CD4-positive, CD25-positive, alpha-beta regulatory T cell (primary cell): Measurements from ENCODE around the gene GRPEL2. TPM values are rescaled to one million over a fixed set of nuclear protein-coding genes. Genes with fewer than 3 reads are reported as not detected.
"Not testable (repeated sequence)": the region's sequence is repeated elsewhere in the genome, so short reads cannot be mapped to it uniquely, and the experiment has no call there.

Experiments
- ATAC-seq, 2 donors: fragments of 150-1000 bp; cut with Tn5 transposase; one replicate each; pipeline ENCODE4 v1.10.0; 2021; ENCODE audit warnings: low read depth in 2 of 2, moderate number of reproducible peaks in 2 of 2, moderate library complexity in 1 of 2
- DNase-seq, 3 donors: peaks; one replicate each; pipeline versions ENCODE4 v3.0.0 to v3.0.0-alpha.2; 2012 to 2022; ENCODE audit warnings: mixed read lengths in 1 of 3
- H3K27ac ChIP-seq: one replicate; pipeline ENCODE4 v1.7.0; 2013; ENCODE audit warnings: mild to moderate bottlenecking, low read length; ENCODE audit not compliant: insufficient read depth, poor library complexity, severe bottlenecking
- H3K27me3 ChIP-seq: one replicate; pipeline ENCODE4 v1.7.0; 2013; ENCODE audit warnings: low read length; ENCODE audit not compliant: control insufficient read depth, insufficient read depth
- H3K36me3 ChIP-seq: one replicate; pipeline ENCODE4 v1.7.0; 2013; ENCODE audit warnings: mild to moderate bottlenecking, low read length, moderate library complexity; ENCODE audit not compliant: control insufficient read depth, insufficient read depth
- H3K4me1 ChIP-seq: 2 replicates; pipeline ENCODE4 v1.7.0; 2013; ENCODE audit warnings: mild to moderate bottlenecking, low read length; ENCODE audit not compliant: insufficient read depth, control insufficient read depth, poor library complexity, severe bottlenecking
- H3K4me3 ChIP-seq: one replicate; pipeline ENCODE4 v1.7.0; 2013; ENCODE audit warnings: low read depth, mild to moderate bottlenecking, low read length, moderate library complexity
- H3K9me3 ChIP-seq, 2 experiments: 1 replicate in 1 of 2; 2 replicates in 1 of 2; pipeline ENCODE4 v1.7.0; 2013; ENCODE audit warnings: low read length in 2 of 2, mild to moderate bottlenecking in 1 of 2, moderate library complexity in 1 of 2; ENCODE audit not compliant: control insufficient read depth in 2 of 2
- H3K27ac Mint-ChIP-seq, 3 donors: one replicate each; pipeline ENCODE4 v1.8.0; 2020 to 2022; ENCODE audit warnings: mild to moderate bottlenecking in 3 of 3, mixed read lengths in 3 of 3, moderate library complexity in 2 of 3
- H3K27me3 Mint-ChIP-seq: one replicate; pipeline ENCODE4 v1.8.0; 2022; ENCODE audit warnings: mild to moderate bottlenecking, mixed read lengths
- H3K36me3 Mint-ChIP-seq: one replicate; pipeline ENCODE4 v1.8.0; 2020; ENCODE audit warnings: mixed read lengths
- H3K4me1 Mint-ChIP-seq, 4 donors: one replicate each; pipeline ENCODE4 v1.8.0; 2020 to 2022; ENCODE audit warnings: mixed read lengths in 4 of 4, mild to moderate bottlenecking in 1 of 4
- H3K4me3 Mint-ChIP-seq, 4 donors: one replicate each; pipeline ENCODE4 v1.8.0; 2020 to 2022; ENCODE audit warnings: mild to moderate bottlenecking in 4 of 4, mixed read lengths in 4 of 4, moderate library complexity in 3 of 4
- H3K9me3 Mint-ChIP-seq, 7 donors: one replicate each; pipeline ENCODE4 v1.8.0; 2020 to 2022; ENCODE audit warnings: mixed read lengths in 7 of 7, mild to moderate bottlenecking in 3 of 7, moderate library complexity in 2 of 7
- polyA plus RNA-seq, 4 donors: library from polyadenylated mRNA; unstranded; fragments of 300-500 nt; fragmentation: Illumina TruSeq; gene quantifications; one replicate each; pipeline ENCODE4 v1.2.3, GENCODE V29; 2021
- total RNA-seq: library from RNA; stranded (reverse); gene quantifications from one replicate; pipeline ENCODE4 v1.2.3, GENCODE V29; 2022

The GRPEL2 gene
- total and polyA plus RNA-seq, 5 donors from 2014 or later: 11.0 to 25.9 (median 11.5) TPM

GRCh38 chr5:149394996-149395395 lies 49.7 kb downstream of the GRPEL2 start:
- Mint-ChIP-seq H3K27me3 (peaks cover 17% of the 10 kb centered on the region), H3K27ac (peak overlapping the region in 1 of 3 donors; percentile 58)
- H3K27me3 ChIP-seq, H3K36me3 Mint-ChIP-seq, H3K4me3 Mint-ChIP-seq, ATAC-seq, H3K4me1 ChIP-seq, H3K9me3 ChIP-seq, H3K36me3 ChIP-seq, H3K4me1 Mint-ChIP-seq, DNase-seq, H3K27ac ChIP-seq, H3K9me3 Mint-ChIP-seq, H3K4me3 ChIP-seq: not testable (repeated sequence)

- Mint-ChIP-seq H3K4me3 (no peak overlapping the region), H3K4me1 (no peaks in the 10 kb centered on the region), H3K27ac (no peak overlapping the region), H3K36me3 (no peaks in the 10 kb centered on the region), H3K9me3 (no peaks in the 10 kb centered on the region), H3K27me3 (peaks cover 17% of the 10 kb centered on the region)
- Histone ChIP-seq H3K4me3 (no peak overlapping the region), H3K9me3 (no peaks in the 10 kb centered on the region), H3K36me3 (no peaks in the 10 kb centered on the region), H3K27ac (no peak overlapping the region), H3K27me3 (no peaks in the 10 kb centered on the region), H3K4me1 (no peaks in the 10 kb centered on the region)
- DNase-seq (no peak), ATAC-seq (no peak)
Observed at GRCh38 chr5:149397530-149397929, 52.2 kb downstream of the GRPEL2 start.

GRCh38 chr5:149398747-149399266 lies 53.5 kb downstream of the GRPEL2 start:
- not testable (repeated sequence) for H3K27me3 ChIP-seq, H3K9me3 ChIP-seq, H3K27ac ChIP-seq, H3K4me3 ChIP-seq, H3K9me3 Mint-ChIP-seq, H3K4me1 Mint-ChIP-seq, H3K27ac Mint-ChIP-seq, H3K4me3 Mint-ChIP-seq, H3K36me3 ChIP-seq, H3K4me1 ChIP-seq, DNase-seq, H3K36me3 Mint-ChIP-seq, ATAC-seq
- H3K27me3 Mint-ChIP-seq: peaks cover 12% of the 10 kb centered on the region

- no peak overlapping the region for H3K27ac Mint-ChIP-seq
- H3K9me3 Mint-ChIP-seq: no peaks in the 10 kb centered on the region
- Histone ChIP-seq H3K4me3 (no peak overlapping the region), H3K9me3 (no peaks in the 10 kb centered on the region), H3K36me3 (no peaks in the 10 kb centered on the region), H3K27me3 (no peaks in the 10 kb centered on the region), H3K4me1 (no peaks in the 10 kb centered on the region), H3K27ac (no peak overlapping the region)
- H3K4me3 Mint-ChIP-seq: no peak overlapping the region
- peaks cover 12% of the 10 kb centered on the region for H3K27me3 Mint-ChIP-seq
- H3K4me1 Mint-ChIP-seq: no peaks in the 10 kb centered on the region
- ATAC-seq (no peak), DNase-seq (no peak)
- H3K36me3 Mint-ChIP-seq: no peaks in the 10 kb centered on the region
Observed at GRCh38 chr5:149399775-149400174, 54.5 kb downstream of the GRPEL2 start.

GRCh38 chr5:149400304-149400703 lies 55.0 kb downstream of the GRPEL2 start:
- Histone ChIP-seq H3K36me3 (no peaks in the 10 kb centered on the region), H3K4me1 (no peaks in the 10 kb centered on the region), H3K27me3 (no peaks in the 10 kb centered on the region), H3K9me3 (no peaks in the 10 kb centered on the region), H3K4me3 (no peak overlapping the region), H3K27ac (no peak overlapping the region)
- Mint-ChIP-seq H3K9me3 (no peaks in the 10 kb centered on the region), H3K4me1 (no peaks in the 10 kb centered on the region), H3K4me3 (no peak overlapping the region), H3K36me3 (no peaks in the 10 kb centered on the region), H3K27ac (no peak overlapping the region), H3K27me3 (peaks cover 12% of the 10 kb centered on the region)
- DNase-seq (no peak), ATAC-seq (no peak)

GRCh38 chr5:149401051-149401450 lies 55.8 kb downstream of the GRPEL2 start:
- no peak overlapping the region for H3K27ac Mint-ChIP-seq
- no peak overlapping the region for H3K4me3 Mint-ChIP-seq
- DNase-seq (no peak), ATAC-seq (no peak)
- no peaks in the 10 kb centered on the region for H3K4me1 Mint-ChIP-seq
- no peaks in the 10 kb centered on the region for H3K36me3 Mint-ChIP-seq
- H3K27me3 Mint-ChIP-seq: peaks cover 12% of the 10 kb centered on the region
- Histone ChIP-seq H3K4me3 (no peak overlapping the region), H3K9me3 (no peaks in the 10 kb centered on the region), H3K4me1 (no peaks in the 10 kb centered on the region), H3K27ac (no peak overlapping the region), H3K27me3 (no peaks in the 10 kb centered on the region), H3K36me3 (no peaks in the 10 kb centered on the region)
- no peaks in the 10 kb centered on the region for H3K9me3 Mint-ChIP-seq

GRCh38 chr5:149402291-149402690 lies 57.0 kb downstream of the GRPEL2 start:
- DNase-seq: no peak
- Mint-ChIP-seq H3K27me3 (peaks cover 10% of the 10 kb centered on the region), H3K27ac (no peak overlapping the region), H3K36me3 (no peaks in the 10 kb centered on the region), H3K9me3 (no peaks in the 10 kb centered on the region), H3K4me3 (no peak overlapping the region), H3K4me1 (no peaks in the 10 kb centered on the region)
- H3K4me3 ChIP-seq: no peak overlapping the region
- no peaks in the 10 kb centered on the region for H3K4me1 ChIP-seq
- H3K9me3 ChIP-seq: no peaks in the 10 kb centered on the region
- H3K27me3 ChIP-seq: no peaks in the 10 kb centered on the region
- H3K27ac ChIP-seq: no peak overlapping the region
- H3K36me3 ChIP-seq: no peaks in the 10 kb centered on the region
- no peak for ATAC-seq
